Activated B cell treated with CpG ODN at 0.5 μM for 24 hours (primary cell): ENCODE measurements around the gene TPX2. TPM values are rescaled to one million over a fixed set of nuclear protein-coding genes. Genes with fewer than 3 reads are reported as not detected.

Experiments used
- ATAC-seq: fragments of 200-7000 bp; cut with Tn5 transposase; one replicate; pipeline ENCODE4 v1.10.0; 2021; ENCODE audit warnings: low read depth, mild to moderate bottlenecking, moderate library complexity
- CTCF ChIA-PET: fragments of 350-600 bp; sonication (Branson Sonifier 250); formaldehyde crosslinking; loops from one replicate; lab custom pipeline; 2021; ENCODE audit warnings: antibody characterized with exemption; lab: Charles Lee
- POLR2A ChIA-PET: fragments of 350-600 bp; sonication (Branson Sonifier 250); formaldehyde crosslinking; loops from one replicate; lab custom pipeline; 2021; ENCODE audit warnings: antibody characterized with exemption; lab: Charles Lee
- DNase-seq: peaks from one replicate; pipeline ENCODE4 v3.0.0; 2022
- H3K27ac Mint-ChIP-seq: one replicate; pipeline ENCODE4 v1.8.0; 2020; ENCODE audit warnings: mixed read lengths
- H3K27me3 Mint-ChIP-seq: one replicate; pipeline ENCODE4 v1.8.0; 2021; ENCODE audit warnings: mixed read lengths
- H3K36me3 Mint-ChIP-seq: one replicate; pipeline ENCODE4 v1.8.0; 2021; ENCODE audit warnings: low read depth, mixed read lengths
- H3K4me1 Mint-ChIP-seq: one replicate; pipeline ENCODE4 v1.8.0; 2021; ENCODE audit warnings: mixed read lengths
- H3K4me3 Mint-ChIP-seq: one replicate; pipeline ENCODE4 v1.8.0; 2020; ENCODE audit warnings: mild to moderate bottlenecking, mixed read lengths
- H3K9me3 Mint-ChIP-seq: one replicate; pipeline ENCODE4 v1.8.0; 2020; ENCODE audit warnings: mixed read lengths
- intact Hi-C: fragments of 100-400 bp; cut with micrococcal nuclease; formaldehyde crosslinking; loops from one replicate; pipeline ENCODE4 v1.15.1; 2024
- total RNA-seq: library from RNA; stranded (reverse); gene quantifications from 2 replicates; pipeline ENCODE4 v1.2.3, GENCODE V29; 2022
- TF ChIP-seq, protein P1 (sequence below): fragments of 200-600 bp; IDR thresholded peaks from one replicate; pipeline ENCODE4 v1.8.0; 2022; ENCODE audit warnings: antibody characterized with exemption, mild to moderate bottlenecking

The TPX2 gene
- total RNA-seq, 1 donor from 2014 or later, result 2.8 TPM

DNA sequence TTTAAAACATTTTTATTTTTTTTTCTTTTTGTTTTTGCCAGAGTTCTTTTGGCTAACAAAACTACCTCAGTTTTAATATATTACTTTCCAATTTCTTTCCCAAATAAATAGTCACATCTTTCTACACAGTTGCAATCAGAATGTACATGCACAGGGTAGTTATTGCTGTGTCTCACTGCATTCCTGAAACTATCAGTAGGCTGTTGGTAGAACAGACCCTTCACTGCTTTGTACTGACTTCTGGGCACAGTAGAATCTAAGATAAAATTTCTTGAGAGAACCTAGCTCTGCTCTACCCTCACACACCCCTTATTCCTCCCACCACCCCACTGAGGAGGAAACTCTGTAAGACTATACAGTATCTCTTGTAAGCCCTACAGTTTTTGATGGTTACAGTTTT, 19.9 kb downstream of the TPX2 start:
- no peaks in the 10 kb centered on the region for H3K4me1 Mint-ChIP-seq
- no peak overlapping the region for H3K4me3 Mint-ChIP-seq
- DNase-seq (no peak), ATAC-seq (no peak)
- H3K27ac Mint-ChIP-seq, result no peak overlapping the region
- intact Hi-C loops, result no loop called here
- H3K9me3 Mint-ChIP-seq, result no peaks in the 10 kb centered on the region
- ChIA-PET POLR2A (no interaction called here), CTCF (no interaction called here)
- H3K27me3 Mint-ChIP-seq, result no peaks in the 10 kb centered on the region
- TF ChIP-seq, protein P1, sequence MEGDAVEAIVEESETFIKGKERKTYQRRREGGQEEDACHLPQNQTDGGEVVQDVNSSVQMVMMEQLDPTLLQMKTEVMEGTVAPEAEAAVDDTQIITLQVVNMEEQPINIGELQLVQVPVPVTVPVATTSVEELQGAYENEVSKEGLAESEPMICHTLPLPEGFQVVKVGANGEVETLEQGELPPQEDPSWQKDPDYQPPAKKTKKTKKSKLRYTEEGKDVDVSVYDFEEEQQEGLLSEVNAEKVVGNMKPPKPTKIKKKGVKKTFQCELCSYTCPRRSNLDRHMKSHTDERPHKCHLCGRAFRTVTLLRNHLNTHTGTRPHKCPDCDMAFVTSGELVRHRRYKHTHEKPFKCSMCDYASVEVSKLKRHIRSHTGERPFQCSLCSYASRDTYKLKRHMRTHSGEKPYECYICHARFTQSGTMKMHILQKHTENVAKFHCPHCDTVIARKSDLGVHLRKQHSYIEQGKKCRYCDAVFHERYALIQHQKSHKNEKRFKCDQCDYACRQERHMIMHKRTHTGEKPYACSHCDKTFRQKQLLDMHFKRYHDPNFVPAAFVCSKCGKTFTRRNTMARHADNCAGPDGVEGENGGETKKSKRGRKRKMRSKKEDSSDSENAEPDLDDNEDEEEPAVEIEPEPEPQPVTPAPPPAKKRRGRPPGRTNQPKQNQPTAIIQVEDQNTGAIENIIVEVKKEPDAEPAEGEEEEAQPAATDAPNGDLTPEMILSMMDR, result no peak
- H3K36me3 Mint-ChIP-seq, result no peaks in the 10 kb centered on the region

GRCh38 chr20:31759836-31760518, 20.9 kb downstream of the TPX2 start:
- ChIA-PET CTCF (no interaction called here), POLR2A (no interaction called here)
- ATAC-seq (no peak), DNase-seq (no peak)
- no peaks in the 10 kb centered on the region for H3K27me3 Mint-ChIP-seq
- no peak overlapping the region for H3K27ac Mint-ChIP-seq
- H3K4me3 Mint-ChIP-seq, result no peak overlapping the region
- no peaks in the 10 kb centered on the region for H3K9me3 Mint-ChIP-seq
- TF ChIP-seq, protein P1, result no peak
- intact Hi-C loops, result no loop called here
- no peaks in the 10 kb centered on the region for H3K4me1 Mint-ChIP-seq
- no peaks in the 10 kb centered on the region for H3K36me3 Mint-ChIP-seq

DNA sequence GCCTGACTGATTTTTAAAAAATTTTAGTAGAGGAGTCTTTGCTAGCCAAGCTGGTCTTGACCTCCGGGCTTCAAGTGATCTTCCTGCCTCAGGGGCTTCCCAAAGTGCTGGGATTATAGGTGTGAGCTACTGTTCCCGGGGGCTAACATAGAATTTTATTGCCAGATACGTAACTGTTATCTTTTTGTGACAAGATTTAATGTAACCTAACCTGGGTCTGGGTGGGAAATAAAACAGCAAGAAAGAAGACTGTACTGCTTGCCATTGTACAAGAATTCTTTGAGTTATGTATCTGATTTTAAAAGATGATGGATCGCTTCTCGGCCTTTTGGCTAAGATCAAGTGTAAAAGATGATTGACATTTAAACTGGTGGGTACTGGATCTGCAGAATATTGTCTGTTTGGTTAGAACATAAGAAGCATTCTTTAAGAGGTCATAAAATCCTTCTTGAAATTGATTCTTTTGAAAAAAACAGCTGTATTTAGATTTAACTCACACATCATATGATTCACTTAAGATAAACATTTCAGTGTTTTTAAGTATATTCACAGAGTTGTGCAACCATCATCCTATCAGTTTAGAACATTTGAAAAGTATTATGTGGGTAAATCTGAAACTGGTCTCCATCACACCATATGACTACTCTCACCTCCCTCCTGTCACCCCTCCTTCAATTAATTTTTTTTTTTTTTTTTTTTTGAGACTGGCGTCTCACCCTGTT, 21.6 kb downstream of the TPX2 start:
- Mint-ChIP-seq H3K9me3 (no peaks in the 10 kb centered on the region), H3K4me1 (no peaks in the 10 kb centered on the region), H3K27ac (no peak overlapping the region), H3K27me3 (no peaks in the 10 kb centered on the region), H3K36me3 (no peaks in the 10 kb centered on the region), H3K4me3 (no peak overlapping the region)
- DNase-seq (no peak), ATAC-seq (no peak)
- CTCF ChIA-PET, result no interaction called here
- TF ChIP-seq, protein P1, result no peak
- POLR2A ChIA-PET, result interaction anchor here (0.7 kb wide), 1 partner anchor 107 kb away, joined by 9 read pairs; no protein-coding TSS in a partner anchor
- intact Hi-C loops, result no loop called here

GRCh38 chr20:31764641-31765305, 25.7 kb downstream of the TPX2 start:
- ATAC-seq (no peak), DNase-seq (no peak)
- no peaks in the 10 kb centered on the region for H3K27me3 Mint-ChIP-seq
- no peak overlapping the region for H3K4me3 Mint-ChIP-seq
- intact Hi-C loops, result no loop called here
- H3K4me1 Mint-ChIP-seq, result no peaks in the 10 kb centered on the region
- POLR2A ChIA-PET, result no interaction called here
- CTCF ChIA-PET, result no interaction called here
- H3K27ac Mint-ChIP-seq, result no peak overlapping the region
- no peaks in the 10 kb centered on the region for H3K9me3 Mint-ChIP-seq
- TF ChIP-seq, protein P1, result no peak
- H3K36me3 Mint-ChIP-seq, result no peaks in the 10 kb centered on the region

- ChIA-PET CTCF (no interaction called here), POLR2A (no interaction called here)
- Mint-ChIP-seq H3K4me3 (no peak overlapping the region), H3K9me3 (no peaks in the 10 kb centered on the region), H3K27me3 (no peaks in the 10 kb centered on the region), H3K4me1 (no peaks in the 10 kb centered on the region), H3K36me3 (no peaks in the 10 kb centered on the region), H3K27ac (no peak overlapping the region)
- intact Hi-C loops, result no loop called here
- ATAC-seq (no peak), DNase-seq (no peak)
- TF ChIP-seq, protein P1, result no peak
Observed at GRCh38 chr20:31767805-31768204, 28.7 kb downstream of the TPX2 start.
